Stomach (tissue), 4 donors: Measurements from ENCODE around the gene WDR70.

Experiments used
- CTCF ChIP-seq, 7 experiments: fragments of 450-650 bp in 4 of 7; fragments of 200-600 bp in 3 of 7; sonication (generic) in 3 of 7; IDR thresholded peaks; one replicate each; pipeline ENCODE4 v1.5.1; 2016 to 2019; ENCODE audit warnings: antibody characterized with exemption in 7 of 7, control low read depth in 2 of 7, mild to moderate bottlenecking in 1 of 7
- EP300 ChIP-seq: sonication (generic); formaldehyde crosslinking; IDR thresholded peaks from one replicate; pipeline ENCODE4 v1.6.1; 2017; ENCODE audit warnings: antibody characterized with exemption
- POLR2A ChIP-seq, 4 donors: fragments of 450-650 bp; IDR thresholded peaks; one replicate each; pipeline ENCODE4 v1.6.1; 2016; ENCODE audit warnings: antibody characterized with exemption in 4 of 4, control low read depth in 2 of 4, mild to moderate bottlenecking in 1 of 4, moderate library complexity in 1 of 4
- POLR2AphosphoS5 ChIP-seq, 3 donors: sonication (generic); formaldehyde crosslinking; IDR thresholded peaks; one replicate each; pipeline ENCODE4 v1.6.1; 2016; ENCODE audit warnings: antibody characterized with exemption in 3 of 3

GRCh38 chr5:37557734-37558293 is 178.7 kb downstream of the WDR70 start:
- TF ChIP-seq CTCF (IDR thresholded peaks at IDR 0.05) (no peak), POLR2AphosphoS5 (IDR thresholded peaks at IDR 0.05) (no peak), POLR2A (IDR thresholded peaks at IDR 0.05) (no peak), EP300 (no peak)
